ENCODE data around the gene GRID1. TPM values are rescaled to one million over a fixed set of nuclear protein-coding genes. Genes with fewer than 3 reads are reported as not detected.

GRID1 gene
- polyA plus RNA-seq, 1 experiment, result 0.49 TPM

DNA sequence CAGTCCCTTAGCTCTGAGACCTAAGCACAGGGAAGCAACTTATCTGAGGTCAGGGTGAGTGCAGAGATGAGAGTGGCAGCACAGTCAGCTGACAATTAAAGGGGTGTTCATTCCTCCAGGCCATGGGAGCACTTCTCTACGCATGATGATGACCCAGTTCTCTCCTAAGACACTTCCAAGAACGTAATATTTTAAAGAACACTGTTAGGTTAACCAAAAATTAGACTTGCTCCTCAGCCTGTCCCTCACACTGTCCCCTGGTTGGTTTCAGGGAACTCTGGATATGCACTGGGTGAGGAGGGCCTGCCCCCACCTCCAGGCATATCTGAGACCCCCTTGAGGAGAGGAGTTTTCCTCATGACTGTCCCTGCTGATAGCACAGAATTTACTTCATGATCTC lies 767.5 kb downstream of the GRID1 start:
- ChIA-PET CTCF (no interaction called here), POLR2A (no interaction called here)
- H3K27me3 ChIP-seq (ENCODE audit: control insufficient read depth, insufficient read depth, low read length), result no peaks in the 10 kb centered on the region
- no peak for DNase-seq (ENCODE audit: low read depth)
- H3K4me3 ChIP-seq (ENCODE audit: low read depth, low read length), result no peak overlapping the region
- TF ChIP-seq, protein P1, sequence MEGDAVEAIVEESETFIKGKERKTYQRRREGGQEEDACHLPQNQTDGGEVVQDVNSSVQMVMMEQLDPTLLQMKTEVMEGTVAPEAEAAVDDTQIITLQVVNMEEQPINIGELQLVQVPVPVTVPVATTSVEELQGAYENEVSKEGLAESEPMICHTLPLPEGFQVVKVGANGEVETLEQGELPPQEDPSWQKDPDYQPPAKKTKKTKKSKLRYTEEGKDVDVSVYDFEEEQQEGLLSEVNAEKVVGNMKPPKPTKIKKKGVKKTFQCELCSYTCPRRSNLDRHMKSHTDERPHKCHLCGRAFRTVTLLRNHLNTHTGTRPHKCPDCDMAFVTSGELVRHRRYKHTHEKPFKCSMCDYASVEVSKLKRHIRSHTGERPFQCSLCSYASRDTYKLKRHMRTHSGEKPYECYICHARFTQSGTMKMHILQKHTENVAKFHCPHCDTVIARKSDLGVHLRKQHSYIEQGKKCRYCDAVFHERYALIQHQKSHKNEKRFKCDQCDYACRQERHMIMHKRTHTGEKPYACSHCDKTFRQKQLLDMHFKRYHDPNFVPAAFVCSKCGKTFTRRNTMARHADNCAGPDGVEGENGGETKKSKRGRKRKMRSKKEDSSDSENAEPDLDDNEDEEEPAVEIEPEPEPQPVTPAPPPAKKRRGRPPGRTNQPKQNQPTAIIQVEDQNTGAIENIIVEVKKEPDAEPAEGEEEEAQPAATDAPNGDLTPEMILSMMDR (IDR thresholded peaks at IDR 0.05; ENCODE audit: insufficient read depth, low read depth, low read length), result no peak
- no peaks in the 10 kb centered on the region for H3K36me3 ChIP-seq (ENCODE audit: control insufficient read depth, insufficient read depth, low read length)

DNA sequence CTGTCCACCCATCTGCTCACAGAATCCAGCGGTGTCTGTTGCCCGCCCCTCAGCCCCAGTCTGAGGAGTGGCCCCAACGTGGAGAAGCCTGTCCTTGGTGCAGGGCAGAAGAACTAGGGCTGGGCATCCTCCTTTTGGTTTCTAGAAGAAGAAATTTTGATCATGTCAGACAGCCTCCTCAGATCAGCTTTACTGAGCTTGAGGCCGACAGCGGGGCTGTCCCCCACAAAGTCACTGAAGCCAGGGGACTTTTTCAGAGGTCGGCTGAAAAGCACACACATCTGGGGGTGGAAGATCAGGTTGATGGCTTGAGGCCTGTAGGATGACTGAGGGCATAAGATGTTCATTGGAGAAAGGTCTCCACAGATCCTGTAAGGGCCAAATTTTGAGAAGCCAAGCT lies 767.9 kb downstream of the GRID1 start:
- DNase-seq (ENCODE audit: low read depth), result no peak
- CTCF ChIA-PET, result no interaction called here
- POLR2A ChIA-PET, result no interaction called here

DNA sequence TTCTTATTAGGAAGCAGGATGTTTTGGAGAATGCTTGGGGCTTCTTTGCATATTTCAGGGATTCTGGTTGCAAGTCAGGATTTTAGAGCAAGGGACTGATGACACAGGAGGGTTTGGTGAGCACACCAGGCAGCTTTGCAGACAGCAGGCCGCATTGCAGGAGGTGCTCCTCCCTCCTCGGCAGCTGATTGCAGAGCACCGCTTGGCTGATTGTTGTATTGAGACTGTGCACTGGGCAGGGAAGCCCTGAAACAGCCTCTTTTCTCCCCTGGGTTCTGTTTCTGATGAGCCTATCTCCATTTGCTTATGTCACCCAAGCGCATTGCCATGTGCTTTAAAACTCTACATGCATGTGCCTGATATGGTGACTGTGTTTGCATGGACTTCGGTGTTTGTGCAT lies 769.6 kb downstream of the GRID1 start:
- ChIA-PET CTCF (no interaction called here), POLR2A (no interaction called here)
- no peaks in the 10 kb centered on the region for H3K27me3 ChIP-seq (ENCODE audit: control insufficient read depth, insufficient read depth, low read length)
- TF ChIP-seq, protein P1 (IDR thresholded peaks at IDR 0.05; ENCODE audit: insufficient read depth, low read depth, low read length), result no peak
- no peak overlapping the region for H3K4me3 ChIP-seq (ENCODE audit: low read depth, low read length)
- no peak for DNase-seq (ENCODE audit: low read depth)
- H3K36me3 ChIP-seq (ENCODE audit: control insufficient read depth, insufficient read depth, low read length), result no peaks in the 10 kb centered on the region

More for the DNA sequence above, 767.9 kb downstream of the GRID1 start:
- no peaks in the 10 kb centered on the region for H3K27me3 ChIP-seq (ENCODE audit: control insufficient read depth, insufficient read depth, low read length)
- TF ChIP-seq, protein P1 (IDR thresholded peaks at IDR 0.05; ENCODE audit: insufficient read depth, low read depth, low read length), result no peak
- no peaks in the 10 kb centered on the region for H3K36me3 ChIP-seq (ENCODE audit: control insufficient read depth, insufficient read depth, low read length)
- no peak overlapping the region for H3K4me3 ChIP-seq (ENCODE audit: low read depth, low read length)

DNA sequence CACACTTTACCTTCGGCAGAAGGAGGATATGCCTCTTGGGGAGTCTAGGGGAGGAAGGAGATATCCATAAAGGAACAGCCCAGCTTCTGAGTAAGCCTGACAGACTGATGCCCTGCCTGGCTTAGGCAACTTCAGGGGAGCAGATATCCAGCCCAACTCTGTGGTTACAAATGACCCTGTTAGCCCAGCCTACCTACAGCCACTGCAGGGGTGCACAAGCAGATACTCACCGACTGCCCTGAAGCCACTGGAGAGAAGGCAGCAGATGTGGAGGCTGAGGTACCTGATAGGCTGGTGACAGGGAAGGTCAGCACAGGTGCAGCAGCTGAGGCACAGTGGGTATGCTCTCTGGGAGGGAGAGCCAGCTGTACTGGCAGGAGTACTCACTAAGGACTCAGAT lies 770.2 kb downstream of the GRID1 start:
- ChIA-PET CTCF (no interaction called here), POLR2A (no interaction called here)
- Histone ChIP-seq H3K4me3 (ENCODE audit: low read depth, low read length) (no peak overlapping the region), H3K36me3 (ENCODE audit: control insufficient read depth, insufficient read depth, low read length) (no peaks in the 10 kb centered on the region), H3K27me3 (ENCODE audit: control insufficient read depth, insufficient read depth, low read length) (no peaks in the 10 kb centered on the region)
- TF ChIP-seq, protein P1 (IDR thresholded peaks at IDR 0.05; ENCODE audit: insufficient read depth, low read depth, low read length), result no peak
- no peak for DNase-seq (ENCODE audit: low read depth)

DNA sequence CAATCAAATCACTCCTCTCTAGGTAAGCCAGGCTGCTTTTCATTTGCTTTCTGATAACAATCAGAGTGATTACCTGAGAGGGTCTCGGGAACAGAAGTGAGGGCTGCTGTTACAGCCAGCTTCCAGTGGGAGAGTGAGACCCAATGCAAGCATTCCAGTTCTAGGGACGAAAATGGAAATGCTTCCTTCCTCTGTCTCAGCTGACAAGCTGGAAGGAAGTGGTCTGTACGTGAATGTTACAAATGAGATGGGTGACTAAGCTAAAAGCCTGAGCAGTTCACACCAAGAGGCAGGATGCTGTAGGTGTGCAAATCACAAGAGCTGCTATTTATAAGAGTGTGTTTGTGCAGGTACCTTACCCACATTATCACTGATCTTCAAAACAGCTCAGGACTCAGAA lies 772.4 kb downstream of the GRID1 start:
- POLR2A ChIA-PET, result no interaction called here
- DNase-seq (ENCODE audit: low read depth), result no peak
- H3K27me3 ChIP-seq (ENCODE audit: control insufficient read depth, insufficient read depth, low read length), result no peaks in the 10 kb centered on the region
- TF ChIP-seq, protein P1 (IDR thresholded peaks at IDR 0.05; ENCODE audit: insufficient read depth, low read depth, low read length), result no peak
- no peak overlapping the region for H3K4me3 ChIP-seq (ENCODE audit: low read depth, low read length)
- no peaks in the 10 kb centered on the region for H3K36me3 ChIP-seq (ENCODE audit: control insufficient read depth, insufficient read depth, low read length)
- CTCF ChIA-PET, result no interaction called here
